Measurements from ENCODE around the gene ZFP30.

DNA sequence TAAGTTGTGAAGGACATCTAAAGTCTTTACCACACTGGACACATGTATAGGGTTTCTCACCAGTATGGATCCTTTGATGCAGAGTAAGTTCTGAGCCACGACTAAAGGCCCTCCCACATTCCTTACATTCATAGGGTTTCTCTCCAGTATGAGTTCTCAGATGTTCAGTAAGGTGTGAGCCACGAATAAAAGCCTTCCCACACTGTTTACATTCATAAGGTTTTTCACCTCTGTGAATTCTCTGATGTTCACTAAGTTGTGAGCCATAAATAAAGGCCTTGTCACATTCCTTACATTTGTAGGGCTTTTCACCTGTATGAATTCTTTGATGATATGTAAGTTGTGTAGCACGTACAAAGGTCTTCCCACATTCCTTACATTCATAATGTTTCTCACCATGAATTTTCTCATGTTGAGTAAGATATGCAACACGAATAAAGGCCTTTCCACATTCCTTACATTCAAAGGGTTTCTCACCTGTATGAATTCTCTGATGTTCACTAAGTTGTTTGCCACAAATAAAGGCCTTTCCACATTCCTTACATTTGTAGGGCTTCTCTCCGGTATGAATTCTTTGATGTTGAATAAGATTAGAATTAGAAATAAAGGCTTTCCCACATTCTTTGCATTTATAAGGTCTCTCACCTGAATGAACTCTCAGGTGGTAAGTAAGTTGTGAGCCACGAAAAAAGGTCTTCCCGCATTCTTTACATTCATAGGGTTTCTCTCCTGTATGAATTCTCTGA is 90.5 kb downstream of the ZFP30 start:
- TF ChIP-seq POLR2AphosphoS5 (IDR thresholded peaks at IDR 0.05; ENCODE audit: low read depth, low read length) (no peak), SIN3A (IDR thresholded peaks at IDR 0.05; ENCODE audit: borderline replicate concordance, insufficient read depth, low read length) (no peak), TAF1 (IDR thresholded peaks at IDR 0.05; ENCODE audit: borderline replicate concordance, insufficient read depth, low read length) (no peak)
- TF ChIP-seq, protein P1, sequence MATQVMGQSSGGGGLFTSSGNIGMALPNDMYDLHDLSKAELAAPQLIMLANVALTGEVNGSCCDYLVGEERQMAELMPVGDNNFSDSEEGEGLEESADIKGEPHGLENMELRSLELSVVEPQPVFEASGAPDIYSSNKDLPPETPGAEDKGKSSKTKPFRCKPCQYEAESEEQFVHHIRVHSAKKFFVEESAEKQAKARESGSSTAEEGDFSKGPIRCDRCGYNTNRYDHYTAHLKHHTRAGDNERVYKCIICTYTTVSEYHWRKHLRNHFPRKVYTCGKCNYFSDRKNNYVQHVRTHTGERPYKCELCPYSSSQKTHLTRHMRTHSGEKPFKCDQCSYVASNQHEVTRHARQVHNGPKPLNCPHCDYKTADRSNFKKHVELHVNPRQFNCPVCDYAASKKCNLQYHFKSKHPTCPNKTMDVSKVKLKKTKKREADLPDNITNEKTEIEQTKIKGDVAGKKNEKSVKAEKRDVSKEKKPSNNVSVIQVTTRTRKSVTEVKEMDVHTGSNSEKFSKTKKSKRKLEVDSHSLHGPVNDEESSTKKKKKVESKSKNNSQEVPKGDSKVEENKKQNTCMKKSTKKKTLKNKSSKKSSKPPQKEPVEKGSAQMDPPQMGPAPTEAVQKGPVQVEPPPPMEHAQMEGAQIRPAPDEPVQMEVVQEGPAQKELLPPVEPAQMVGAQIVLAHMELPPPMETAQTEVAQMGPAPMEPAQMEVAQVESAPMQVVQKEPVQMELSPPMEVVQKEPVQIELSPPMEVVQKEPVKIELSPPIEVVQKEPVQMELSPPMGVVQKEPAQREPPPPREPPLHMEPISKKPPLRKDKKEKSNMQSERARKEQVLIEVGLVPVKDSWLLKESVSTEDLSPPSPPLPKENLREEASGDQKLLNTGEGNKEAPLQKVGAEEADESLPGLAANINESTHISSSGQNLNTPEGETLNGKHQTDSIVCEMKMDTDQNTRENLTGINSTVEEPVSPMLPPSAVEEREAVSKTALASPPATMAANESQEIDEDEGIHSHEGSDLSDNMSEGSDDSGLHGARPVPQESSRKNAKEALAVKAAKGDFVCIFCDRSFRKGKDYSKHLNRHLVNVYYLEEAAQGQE (IDR thresholded peaks at IDR 0.05; ENCODE audit: insufficient read depth in 1 of 2, low read depth in 2 of 2, low read length in 2 of 2): no peak
